ENCODE measurements around the gene PCSK6.

Gene PCSK6

DNA sequence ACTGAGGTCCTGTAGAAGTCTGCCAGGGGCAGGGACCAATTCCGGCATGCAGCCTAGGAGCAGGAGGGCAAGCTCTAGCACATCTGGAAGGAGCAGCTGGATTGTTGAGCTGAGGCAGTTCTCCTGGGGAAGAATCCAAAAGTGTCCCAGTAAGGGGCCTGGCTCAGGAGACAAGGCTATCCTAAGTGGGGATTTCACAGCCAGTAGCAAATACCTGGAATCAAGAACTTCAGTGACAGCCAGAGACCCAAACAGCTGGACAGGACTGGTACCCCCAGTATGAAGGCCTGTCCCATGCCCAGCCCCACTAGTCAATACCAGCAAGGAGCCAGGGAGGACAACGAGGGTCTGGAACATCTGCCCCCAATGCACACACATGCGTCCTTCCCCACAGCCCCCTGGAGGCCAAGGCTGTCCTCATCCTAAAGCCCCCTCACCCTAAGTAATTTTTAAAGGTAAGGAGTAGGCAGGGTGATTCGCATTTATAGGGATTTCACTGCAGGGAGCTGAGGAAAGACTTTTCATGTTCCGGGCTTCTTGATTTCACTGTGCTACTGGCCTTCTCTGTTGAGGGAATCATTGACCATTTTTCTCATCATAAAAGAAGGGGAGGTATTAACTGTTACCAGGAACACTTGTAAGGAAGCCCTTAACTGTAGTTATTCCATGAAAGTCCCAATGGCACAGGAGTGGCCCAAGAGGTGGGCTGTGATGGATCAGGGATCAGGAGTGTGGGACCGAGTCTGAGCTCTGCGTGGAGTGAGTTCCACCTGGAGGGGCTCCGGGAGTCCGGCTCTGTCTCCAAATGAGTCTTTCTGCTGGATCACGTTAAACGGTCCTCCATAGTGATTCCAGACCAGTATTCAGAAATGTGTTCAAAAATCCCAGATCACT, 235.1 kb downstream of the PCSK6 start:
- no peak for DNase-seq (ENCODE audit: low spot score)
- peak overlapping the region; percentile 7; the same call in 1 of the 2 replicates for H3K27ac ChIP-seq
- no peak for TF ChIP-seq CTCF (conservative IDR thresholded peaks at IDR 0.05; ENCODE audit: low read depth)
- CTCF ChIA-PET = interaction anchor here (0.6 to 1.5 kb wide), 3 partner anchors 166 to 246 kb away, joined by 3 to 6 read pairs (median 5); no protein-coding TSS in a partner anchor
- POLR2A ChIA-PET (ENCODE audit: low non-redundant PET) = no interaction called here
